Subcutaneous adipose tissue (tissue), 4 donors: ENCODE data around the gene GTF2F2. TPM values are rescaled to one million over a fixed set of nuclear protein-coding genes. Genes with fewer than 3 reads are reported as not detected.

Experiments
- CTCF ChIP-seq: fragments of 450-650 bp; IDR thresholded peaks from one replicate; pipeline ENCODE4 v1.5.1; 2016; ENCODE audit warnings: low read depth, mild to moderate bottlenecking, control low read depth, antibody characterized with exemption, moderate library complexity
- total RNA-seq, 4 donors: library from RNA; depleted of rRNA; stranded (reverse); fragments of >200 nt; gene quantifications; one replicate each; pipeline ENCODE4 v1.1.0, GENCODE V29; 2016

GTF2F2 gene
- total RNA-seq, 4 donors from 2014 or later: 9.0 to 21.5 (median 15.2) TPM

GRCh38 chr13:45298206-45298505 lies 177.8 kb downstream of the GTF2F2 start:
- TF ChIP-seq CTCF: no peak

- no peak for TF ChIP-seq CTCF
Observed at GRCh38 chr13:45299194-45299593, 178.9 kb downstream of the GTF2F2 start.

DNA sequence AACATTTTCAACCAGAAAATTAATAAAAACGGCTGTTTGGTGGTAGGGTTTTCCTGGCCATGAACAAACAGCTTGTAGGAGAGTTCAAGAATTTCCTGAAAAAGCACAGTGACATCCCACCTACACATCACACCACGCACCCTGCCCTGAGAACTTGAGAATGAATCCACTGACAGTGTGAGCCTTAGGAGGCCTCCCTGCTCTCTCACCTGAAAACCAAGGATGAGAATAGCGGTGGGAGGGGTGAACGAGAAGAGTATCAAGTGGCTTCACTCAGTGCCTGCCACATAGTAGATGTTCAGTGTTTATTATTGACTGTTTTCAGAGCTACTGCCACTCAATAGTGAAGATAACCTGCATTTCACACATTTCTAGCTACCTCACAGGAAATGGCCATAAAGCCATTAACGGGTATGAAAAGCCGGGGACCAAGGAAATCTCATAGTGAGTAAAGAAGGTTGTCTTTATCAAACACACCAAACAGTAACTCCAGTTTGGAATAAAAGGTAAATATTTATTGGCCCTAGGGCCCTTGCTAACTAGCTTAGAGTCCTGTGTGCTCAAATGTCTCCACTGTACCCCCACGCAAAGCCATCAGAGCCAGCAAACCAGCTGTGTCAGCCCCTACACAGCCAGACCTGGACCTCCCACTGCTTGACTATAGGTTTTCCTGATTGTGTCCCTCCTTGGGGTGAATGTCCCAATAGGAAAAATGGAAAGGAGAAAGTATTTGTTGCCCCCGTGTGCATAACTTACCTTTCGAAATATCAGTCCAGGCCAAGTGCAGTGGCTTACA lies 180.1 kb downstream of the GTF2F2 start:
- no peak for TF ChIP-seq CTCF

- no peak for TF ChIP-seq CTCF
Observed at GRCh38 chr13:45301263-45301662, 181.0 kb downstream of the GTF2F2 start.

- TF ChIP-seq CTCF: no peak
Observed at GRCh38 chr13:45302507-45302906, 182.2 kb downstream of the GTF2F2 start.

DNA sequence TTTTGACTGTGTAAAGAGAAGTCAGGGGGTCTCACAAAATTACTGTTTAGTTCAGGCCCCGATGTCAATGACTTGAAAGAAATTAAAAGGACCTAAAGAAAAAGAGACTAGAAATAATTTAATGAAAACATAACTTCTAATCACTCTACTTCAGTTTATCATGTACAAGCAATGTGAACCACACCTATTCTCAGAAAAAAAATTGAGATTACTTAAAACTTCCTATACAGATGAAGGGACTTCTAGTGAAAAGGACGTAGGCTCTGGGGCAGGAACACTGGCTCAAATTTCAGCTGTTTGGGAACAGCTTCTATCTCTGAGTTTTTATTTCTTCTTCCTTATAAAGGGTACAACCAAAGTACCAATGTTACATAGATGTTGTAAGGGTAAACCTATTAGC lies 182.7 kb downstream of the GTF2F2 start:
- no peak for TF ChIP-seq CTCF

GRCh38 chr13:45303866-45304265 lies 183.6 kb downstream of the GTF2F2 start:
- no peak for TF ChIP-seq CTCF
